ENCODE results near the gene NEK10.

NEK10 gene

GRCh38 chr3:27165321-27165721 is 203.9 kb downstream of the NEK10 start:
- Histone ChIP-seq H3K9me2 (ENCODE audit: low read depth, low read length) (no peaks in the 10 kb centered on the region), H3K27ac (ENCODE audit: low read depth, low read length, poor library complexity, severe bottlenecking) (no peak overlapping the region), H3K4me2 (ENCODE audit: low read length) (no peak overlapping the region), H3K4me3 (ENCODE audit: low read depth, low read length, poor library complexity, severe bottlenecking) (no peak overlapping the region), H3K4me1 (ENCODE audit: insufficient read depth, low read length, severe bottlenecking) (no peaks in the 10 kb centered on the region), H4K20me1 (ENCODE audit: insufficient read depth, low read length) (no peaks in the 10 kb centered on the region), H3F3A (ENCODE audit: insufficient read depth, low read length) (no peaks in the 10 kb centered on the region), H3K9me3 (ENCODE audit: low read length) (no peaks in the 10 kb centered on the region), H3K27me3 (ENCODE audit: insufficient read depth, low read length) (no peaks in the 10 kb centered on the region), H3K9ac (ENCODE audit: low read length) (no peak overlapping the region), H2AFZ (ENCODE audit: low read length) (no peak overlapping the region), H3K79me2 (ENCODE audit: insufficient read depth, low read length) (no peaks in the 10 kb centered on the region), H3K36me3 (ENCODE audit: insufficient read depth, low read length) (no peaks in the 10 kb centered on the region)
- TF ChIP-seq EZH2 (IDR thresholded peaks at IDR 0.05; ENCODE audit: borderline replicate concordance, low read length) = no peak
- TF ChIP-seq, protein P1, sequence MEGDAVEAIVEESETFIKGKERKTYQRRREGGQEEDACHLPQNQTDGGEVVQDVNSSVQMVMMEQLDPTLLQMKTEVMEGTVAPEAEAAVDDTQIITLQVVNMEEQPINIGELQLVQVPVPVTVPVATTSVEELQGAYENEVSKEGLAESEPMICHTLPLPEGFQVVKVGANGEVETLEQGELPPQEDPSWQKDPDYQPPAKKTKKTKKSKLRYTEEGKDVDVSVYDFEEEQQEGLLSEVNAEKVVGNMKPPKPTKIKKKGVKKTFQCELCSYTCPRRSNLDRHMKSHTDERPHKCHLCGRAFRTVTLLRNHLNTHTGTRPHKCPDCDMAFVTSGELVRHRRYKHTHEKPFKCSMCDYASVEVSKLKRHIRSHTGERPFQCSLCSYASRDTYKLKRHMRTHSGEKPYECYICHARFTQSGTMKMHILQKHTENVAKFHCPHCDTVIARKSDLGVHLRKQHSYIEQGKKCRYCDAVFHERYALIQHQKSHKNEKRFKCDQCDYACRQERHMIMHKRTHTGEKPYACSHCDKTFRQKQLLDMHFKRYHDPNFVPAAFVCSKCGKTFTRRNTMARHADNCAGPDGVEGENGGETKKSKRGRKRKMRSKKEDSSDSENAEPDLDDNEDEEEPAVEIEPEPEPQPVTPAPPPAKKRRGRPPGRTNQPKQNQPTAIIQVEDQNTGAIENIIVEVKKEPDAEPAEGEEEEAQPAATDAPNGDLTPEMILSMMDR (IDR thresholded peaks at IDR 0.05; ENCODE audit: low read length) = no peak

DNA sequence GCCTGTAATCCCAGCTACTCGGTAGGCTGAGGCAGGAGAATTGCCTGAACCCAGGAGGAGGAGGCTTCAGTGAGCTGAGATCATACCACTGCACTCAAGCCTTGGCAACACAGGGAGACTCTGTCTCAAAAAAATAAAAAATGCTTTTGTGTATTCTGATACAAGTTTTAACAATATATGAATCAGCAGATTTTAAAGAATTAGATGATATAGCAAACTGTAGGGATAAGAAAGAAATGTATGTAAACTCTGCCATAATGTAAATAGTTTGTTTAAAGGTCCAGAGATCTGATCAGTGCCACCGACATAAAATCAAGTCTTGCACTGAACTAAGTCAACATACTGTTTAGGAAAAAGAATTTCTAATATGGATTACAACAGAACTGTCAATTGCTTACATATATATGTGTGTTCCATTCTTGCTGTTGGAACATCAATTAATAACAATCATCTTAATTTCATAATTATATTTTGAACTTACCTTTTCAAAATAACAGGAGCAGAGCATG is 208.3 kb downstream of the NEK10 start:
- Histone ChIP-seq H3F3A (ENCODE audit: insufficient read depth, low read length) (no peaks in the 10 kb centered on the region), H3K4me2 (ENCODE audit: low read length) (no peak overlapping the region), H3K36me3 (ENCODE audit: insufficient read depth, low read length) (no peaks in the 10 kb centered on the region), H3K4me3 (ENCODE audit: low read depth, low read length, poor library complexity, severe bottlenecking) (no peak overlapping the region), H3K79me2 (ENCODE audit: insufficient read depth, low read length) (no peaks in the 10 kb centered on the region), H3K9me2 (ENCODE audit: low read depth, low read length) (no peaks in the 10 kb centered on the region), H3K9ac (ENCODE audit: low read length) (no peak overlapping the region), H2AFZ (ENCODE audit: low read length) (no peak overlapping the region), H3K4me1 (ENCODE audit: insufficient read depth, low read length, severe bottlenecking) (no peaks in the 10 kb centered on the region), H4K20me1 (ENCODE audit: insufficient read depth, low read length) (no peaks in the 10 kb centered on the region), H3K27me3 (ENCODE audit: insufficient read depth, low read length) (no peaks in the 10 kb centered on the region), H3K9me3 (ENCODE audit: low read length) (no peaks in the 10 kb centered on the region), H3K27ac (ENCODE audit: low read depth, low read length, poor library complexity, severe bottlenecking) (no peak overlapping the region)
- TF ChIP-seq, protein P1 (IDR thresholded peaks at IDR 0.05; ENCODE audit: low read length) = no peak
- no peak for TF ChIP-seq EZH2 (IDR thresholded peaks at IDR 0.05; ENCODE audit: borderline replicate concordance, low read length)

DNA sequence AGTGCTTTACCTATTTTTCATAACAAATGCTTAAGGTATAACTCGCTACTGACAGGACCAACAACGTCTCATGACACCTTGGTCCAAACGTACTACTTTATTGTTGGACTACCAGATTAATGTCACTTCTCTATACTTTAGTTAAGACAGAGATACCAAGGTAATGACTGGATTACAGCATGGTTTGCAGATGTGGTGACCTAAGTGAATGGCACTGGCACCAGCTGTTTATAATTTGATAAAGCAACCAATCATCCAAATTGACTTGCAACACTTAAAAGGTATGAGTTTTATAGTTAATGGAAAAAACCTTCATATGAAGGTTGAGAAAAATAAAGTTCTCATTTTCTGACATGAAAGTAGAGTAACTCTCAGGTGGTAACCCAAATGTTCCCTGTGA is 209.0 kb downstream of the NEK10 start:
- TF ChIP-seq, protein P1 (IDR thresholded peaks at IDR 0.05; ENCODE audit: low read length) = no peak
- TF ChIP-seq EZH2 (IDR thresholded peaks at IDR 0.05; ENCODE audit: borderline replicate concordance, low read length) = no peak

More for the DNA sequence above, 209.0 kb downstream of the NEK10 start:
- no peak overlapping the region for H3K9ac ChIP-seq (ENCODE audit: low read length)
- H3K4me1 ChIP-seq (ENCODE audit: insufficient read depth, low read length, severe bottlenecking) = no peaks in the 10 kb centered on the region
- no peak overlapping the region for H2AFZ ChIP-seq (ENCODE audit: low read length)
- H4K20me1 ChIP-seq (ENCODE audit: insufficient read depth, low read length) = no peaks in the 10 kb centered on the region
- H3K27ac ChIP-seq (ENCODE audit: low read depth, low read length, poor library complexity, severe bottlenecking) = no peak overlapping the region
- H3K4me2 ChIP-seq (ENCODE audit: low read length) = no peak overlapping the region
- H3K79me2 ChIP-seq (ENCODE audit: insufficient read depth, low read length) = no peaks in the 10 kb centered on the region
- H3K9me3 ChIP-seq (ENCODE audit: low read length) = no peaks in the 10 kb centered on the region
- H3F3A ChIP-seq (ENCODE audit: insufficient read depth, low read length) = no peaks in the 10 kb centered on the region
- H3K9me2 ChIP-seq (ENCODE audit: low read depth, low read length) = no peaks in the 10 kb centered on the region
- H3K4me3 ChIP-seq (ENCODE audit: low read depth, low read length, poor library complexity, severe bottlenecking) = no peak overlapping the region
- no peaks in the 10 kb centered on the region for H3K36me3 ChIP-seq (ENCODE audit: insufficient read depth, low read length)
- H3K27me3 ChIP-seq (ENCODE audit: insufficient read depth, low read length) = no peaks in the 10 kb centered on the region
